G401.6 (cell line): ENCODE results near the gene CCDC33.

ENCODE experiments used
- FAIRE-seq: peaks from 2 replicates; lab custom pipeline; 2012; peaks lifted over from hg19 to GRCh38; lab: Jason Lieb, UNC

CCDC33 gene

DNA sequence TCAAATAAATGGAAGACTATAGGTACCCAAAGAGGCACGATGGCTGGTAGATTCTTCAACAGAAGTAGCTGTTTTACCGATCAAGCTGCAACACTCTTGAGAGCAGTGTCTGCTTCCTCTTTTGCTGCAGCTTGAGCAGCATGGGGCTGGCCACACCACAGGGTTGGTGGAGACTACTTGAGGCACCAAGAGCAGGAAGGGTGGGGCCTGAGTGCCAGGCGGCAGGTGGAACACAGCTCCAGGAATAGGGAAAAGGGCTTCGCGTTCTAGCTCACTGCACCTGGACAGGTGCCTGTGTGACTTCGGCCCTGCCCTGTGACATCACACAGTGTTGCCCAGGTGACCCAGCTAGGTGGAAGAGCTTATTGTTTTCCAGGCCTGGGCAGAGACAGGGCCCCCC lies at the start of gene CCDC33:
CCDC33 (plus strand) TSS at position 365 of the 400 bp plus-strand sequence. CDS start 394 bp downstream, outside the sequence.
- no peak for FAIRE-seq

DNA sequence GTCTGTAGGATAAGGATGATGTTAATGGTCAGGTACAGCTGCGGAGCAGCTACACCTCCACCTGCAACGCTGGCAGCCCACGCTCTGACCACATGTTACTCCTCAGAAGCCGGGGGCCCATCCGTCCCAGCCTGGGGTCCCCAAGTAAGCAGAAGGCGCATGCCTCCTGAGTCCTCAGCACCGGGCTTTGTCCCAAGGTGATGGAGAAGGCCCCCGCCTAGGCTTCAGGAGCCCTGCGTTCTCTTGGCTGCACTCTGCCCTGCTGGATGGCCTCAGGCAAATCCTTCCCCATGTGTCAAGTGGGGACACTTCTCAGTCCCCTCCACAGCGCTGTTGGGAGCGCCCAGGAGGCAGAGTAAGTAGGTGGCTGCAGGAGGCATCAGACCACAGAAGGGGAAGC lies 47.9 kb upstream of the CCDC33 start:
- no peak for FAIRE-seq

DNA sequence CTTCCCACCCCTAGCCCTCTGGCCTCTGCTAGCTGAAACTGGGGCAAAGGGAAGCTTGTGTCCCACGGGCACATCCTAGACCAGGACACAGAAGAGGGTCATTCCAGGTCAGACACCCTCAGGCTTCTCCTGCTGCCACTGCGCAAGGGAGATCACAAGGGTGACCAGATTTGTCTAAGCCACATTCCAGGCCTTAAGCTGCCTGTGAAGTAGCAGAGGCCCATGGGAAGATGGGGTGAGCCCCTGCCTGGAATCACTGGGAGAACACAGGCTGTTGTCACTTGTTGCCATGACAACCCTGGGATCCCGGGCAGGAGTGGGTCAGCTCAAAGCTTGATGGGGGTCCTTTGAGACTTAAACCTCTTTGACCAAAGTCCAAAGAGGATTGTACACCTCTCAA lies 44.3 kb upstream of the CCDC33 start:
- no peak for FAIRE-seq

DNA sequence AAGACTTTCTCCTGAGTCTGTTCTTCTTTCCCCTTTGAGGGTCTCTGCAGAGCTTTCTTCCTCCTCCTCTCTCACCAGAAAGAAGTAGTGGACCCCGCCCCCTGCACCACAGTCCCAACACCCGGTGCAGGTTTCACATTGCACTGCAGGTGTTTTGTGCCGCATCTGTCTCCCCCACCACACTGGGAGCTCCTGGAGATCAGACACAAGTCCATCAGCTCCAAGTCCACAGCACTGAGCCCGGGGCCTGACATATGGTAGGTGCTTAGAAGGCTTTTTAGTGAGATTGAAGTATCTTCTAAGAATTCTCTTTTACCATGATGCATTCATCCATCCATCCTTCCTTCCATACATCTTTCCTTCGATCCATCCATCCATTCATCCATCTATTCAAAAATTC lies 43.4 kb upstream of the CCDC33 start:
- no peak for FAIRE-seq

DNA sequence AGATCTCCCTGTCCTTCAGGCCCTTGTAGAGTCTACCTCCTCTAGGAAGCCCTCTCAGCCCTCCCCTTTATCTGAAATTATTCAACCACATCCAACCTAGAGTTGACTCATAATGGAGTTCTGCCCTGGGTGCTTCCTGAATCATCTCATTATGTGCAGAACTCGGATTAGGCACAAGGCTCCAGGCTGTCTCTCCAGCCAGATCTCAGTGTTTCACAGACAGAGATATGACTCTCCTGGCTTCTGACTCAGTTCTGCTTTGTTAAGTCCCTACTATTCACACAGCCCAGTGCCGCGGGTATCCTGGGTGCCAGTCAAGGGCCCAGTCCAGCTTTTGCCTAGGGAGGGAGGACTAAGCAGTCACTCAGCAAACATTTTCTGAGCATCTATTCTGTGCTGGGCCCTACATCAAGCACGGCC lies 42.8 kb upstream of the CCDC33 start:
- no peak for FAIRE-seq

DNA sequence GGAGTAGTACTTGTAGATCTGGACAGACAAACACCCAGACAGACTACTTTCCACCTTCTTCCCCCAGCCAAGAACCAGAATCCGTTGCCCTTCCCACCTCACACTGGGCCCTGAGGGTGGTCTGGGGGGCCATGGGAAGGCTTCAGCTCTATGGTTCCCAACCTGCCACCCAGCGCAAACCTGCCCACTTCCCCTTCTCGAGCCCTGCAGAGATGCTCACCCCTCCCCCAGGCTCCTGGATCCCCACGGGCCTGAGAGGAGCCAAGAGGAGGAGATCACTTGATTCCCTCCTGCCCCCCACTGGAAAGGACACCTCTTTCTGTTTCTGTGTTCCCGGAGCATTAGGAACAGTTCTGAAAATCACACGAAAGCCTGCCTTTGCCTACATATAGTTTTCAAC lies 42.2 kb upstream of the CCDC33 start:
- no peak for FAIRE-seq

DNA sequence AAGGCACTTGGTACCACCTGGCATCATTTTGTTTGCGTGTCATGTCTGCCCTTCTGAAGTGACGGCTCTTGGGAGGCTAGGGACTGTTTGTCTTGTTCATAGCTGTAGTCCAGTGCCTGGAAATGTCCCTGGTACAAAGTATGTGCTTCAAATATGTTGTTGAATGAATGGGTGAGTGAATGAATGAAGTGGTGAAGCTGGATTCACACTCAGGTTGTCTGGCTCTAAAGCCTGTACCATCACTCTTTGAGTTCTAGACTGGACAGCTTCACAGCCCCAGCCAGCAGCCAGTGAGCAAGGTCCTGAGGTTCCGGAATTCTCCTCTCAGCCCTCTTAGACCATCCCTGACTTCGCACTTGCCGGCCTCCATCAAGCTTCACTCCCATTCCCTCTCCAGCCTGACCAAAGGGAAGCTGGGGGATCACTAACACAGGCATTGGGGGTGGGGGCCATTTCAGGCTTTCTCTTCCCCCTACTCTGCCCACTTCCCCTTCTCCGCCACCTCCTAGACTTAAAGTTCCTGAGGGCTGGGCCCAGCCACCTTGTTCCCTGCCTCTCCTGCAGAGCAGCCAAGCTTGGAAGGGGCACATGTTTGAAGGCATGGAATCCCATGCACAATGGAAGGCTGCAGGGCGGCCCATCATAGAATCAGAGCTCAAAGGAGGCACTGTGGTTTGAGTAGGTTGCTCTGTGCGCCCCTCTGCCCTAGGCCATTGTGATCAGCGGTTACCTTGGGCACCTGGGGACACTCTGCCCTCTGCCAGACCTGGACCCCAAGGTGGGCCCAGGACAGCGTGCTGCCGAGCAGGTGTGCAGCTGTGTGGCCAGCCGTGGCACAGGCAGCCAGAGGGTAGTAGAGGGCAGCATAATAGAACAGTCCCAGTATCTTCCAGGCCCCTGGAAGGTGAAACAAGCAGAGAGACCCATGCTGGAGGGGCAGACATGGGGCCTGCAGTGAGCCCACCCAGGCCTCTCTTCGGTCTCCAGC lies 41.3 kb upstream of the CCDC33 start:
- no peak for FAIRE-seq

DNA sequence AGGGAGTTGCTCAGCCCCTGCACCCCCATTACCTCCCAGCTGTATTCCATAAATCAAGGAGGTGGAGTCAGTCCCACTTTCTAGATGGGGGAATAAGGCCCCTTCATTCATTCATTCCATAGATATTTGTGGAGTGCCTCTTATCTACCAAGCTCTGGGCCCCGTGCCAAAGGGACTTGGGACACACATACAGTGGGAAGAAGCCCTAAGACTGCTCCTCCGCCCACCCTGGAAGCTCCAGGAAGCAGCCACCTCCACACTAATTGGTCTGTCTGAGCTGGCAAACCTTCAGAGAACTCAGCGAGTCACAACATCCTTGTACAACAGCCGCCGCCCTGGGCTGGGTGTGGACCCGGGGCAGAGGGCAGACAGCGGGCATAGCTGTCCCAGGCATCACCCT lies 40.0 kb upstream of the CCDC33 start:
- no peak for FAIRE-seq

DNA sequence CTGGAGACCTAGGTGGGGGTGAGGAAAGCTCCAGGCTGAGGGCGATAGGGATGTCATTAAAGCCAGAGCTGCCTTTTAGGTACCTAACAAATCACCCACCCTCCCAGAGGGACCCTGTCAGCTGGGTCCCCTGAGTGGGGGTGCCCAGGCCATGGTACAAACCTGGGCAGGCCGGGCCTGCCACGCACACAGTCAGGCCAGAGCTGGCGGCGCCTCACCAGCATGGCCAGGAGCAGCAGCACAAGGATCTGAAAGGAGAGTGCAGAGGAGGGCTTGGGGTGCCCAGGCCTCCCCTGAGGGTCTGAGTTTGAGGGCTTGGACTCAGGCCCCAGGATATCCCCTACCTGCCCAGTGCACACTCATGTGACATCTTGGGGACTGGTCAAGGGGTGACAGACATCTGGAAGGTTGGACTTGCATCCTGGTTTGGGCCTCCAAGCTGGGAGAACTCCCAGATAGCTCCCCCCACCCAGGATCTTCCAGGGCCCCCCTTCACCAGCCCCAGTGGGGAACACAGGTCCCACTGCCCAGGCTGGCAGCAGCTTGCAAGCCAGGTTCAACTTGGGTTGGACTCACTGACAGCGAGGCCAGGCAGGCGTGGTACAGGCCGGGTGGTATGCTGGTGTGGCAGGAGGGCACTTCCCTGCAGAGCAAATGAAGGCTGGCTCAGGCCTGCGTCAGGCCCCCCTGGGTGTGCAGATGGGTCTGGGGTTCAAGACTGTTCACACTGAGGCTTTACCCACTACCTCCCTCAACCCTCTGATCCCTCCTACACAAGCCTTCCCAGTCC lies 38.8 kb upstream of the CCDC33 start:
- no peak for FAIRE-seq

DNA sequence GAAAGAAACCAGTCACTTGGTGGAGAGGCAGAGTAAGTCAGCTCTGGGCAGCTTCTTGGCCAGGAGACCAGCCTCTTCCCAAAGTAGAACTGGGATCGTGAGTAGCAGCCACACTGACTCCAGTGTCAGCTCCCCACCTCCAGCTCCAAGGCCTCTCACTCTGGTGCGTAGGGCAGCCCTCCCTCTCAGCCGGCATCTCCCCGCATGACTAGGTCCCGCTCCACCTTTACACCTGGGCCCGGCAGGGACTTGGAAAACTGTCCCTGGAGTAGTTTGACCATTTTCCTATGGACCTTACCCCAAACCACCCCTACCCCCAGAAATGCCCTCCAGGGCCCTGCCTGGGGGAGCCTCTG lies 36.9 kb upstream of the CCDC33 start:
- no peak for FAIRE-seq

DNA sequence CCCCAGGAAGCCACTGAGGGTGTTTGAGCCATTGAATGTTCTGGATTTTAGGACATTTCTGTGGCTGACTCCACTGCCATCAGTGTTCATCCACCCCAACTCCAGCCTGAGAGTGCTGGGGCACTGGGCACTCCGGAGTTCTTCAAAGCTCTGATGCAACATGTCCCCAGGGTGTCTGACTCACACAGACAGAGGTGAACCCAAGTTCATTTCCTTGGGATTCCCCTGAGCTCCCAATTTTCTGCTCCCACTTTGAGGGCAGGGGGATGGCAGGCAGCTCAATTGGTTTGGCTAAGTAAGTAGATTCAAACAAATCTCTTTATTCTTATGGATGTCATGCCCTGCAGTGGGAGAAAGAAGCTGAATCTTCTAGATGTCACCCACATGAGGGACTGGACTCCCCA lies 35.7 kb upstream of the CCDC33 start:
- no peak for FAIRE-seq

DNA sequence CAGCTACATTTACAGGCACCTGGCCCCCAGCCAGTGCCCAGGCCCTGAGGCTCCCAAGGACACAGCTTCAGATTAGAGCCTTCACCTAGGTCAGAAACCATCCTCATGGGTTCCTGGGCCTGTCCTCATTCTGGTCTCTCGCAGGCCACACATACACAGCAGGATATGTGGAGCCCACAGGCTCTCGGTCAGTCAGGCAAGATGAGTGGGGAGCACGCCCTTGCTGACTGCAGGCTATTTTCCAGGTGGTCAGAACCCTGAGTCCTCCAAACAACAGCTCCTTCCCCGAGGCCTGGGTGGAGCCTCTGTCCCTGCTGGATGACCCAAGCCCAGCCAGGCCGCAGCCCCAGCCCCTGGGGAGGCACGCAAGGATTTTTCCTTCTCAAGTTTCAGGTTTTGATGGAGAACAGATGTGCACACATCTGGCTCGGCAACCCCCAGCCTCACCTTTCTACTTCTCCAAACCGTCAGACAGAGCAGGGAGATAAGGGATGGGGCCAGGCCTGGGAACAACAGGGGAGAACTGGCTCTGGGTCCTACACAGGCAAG lies 35.2 kb upstream of the CCDC33 start:
- FAIRE-seq = no peak

DNA sequence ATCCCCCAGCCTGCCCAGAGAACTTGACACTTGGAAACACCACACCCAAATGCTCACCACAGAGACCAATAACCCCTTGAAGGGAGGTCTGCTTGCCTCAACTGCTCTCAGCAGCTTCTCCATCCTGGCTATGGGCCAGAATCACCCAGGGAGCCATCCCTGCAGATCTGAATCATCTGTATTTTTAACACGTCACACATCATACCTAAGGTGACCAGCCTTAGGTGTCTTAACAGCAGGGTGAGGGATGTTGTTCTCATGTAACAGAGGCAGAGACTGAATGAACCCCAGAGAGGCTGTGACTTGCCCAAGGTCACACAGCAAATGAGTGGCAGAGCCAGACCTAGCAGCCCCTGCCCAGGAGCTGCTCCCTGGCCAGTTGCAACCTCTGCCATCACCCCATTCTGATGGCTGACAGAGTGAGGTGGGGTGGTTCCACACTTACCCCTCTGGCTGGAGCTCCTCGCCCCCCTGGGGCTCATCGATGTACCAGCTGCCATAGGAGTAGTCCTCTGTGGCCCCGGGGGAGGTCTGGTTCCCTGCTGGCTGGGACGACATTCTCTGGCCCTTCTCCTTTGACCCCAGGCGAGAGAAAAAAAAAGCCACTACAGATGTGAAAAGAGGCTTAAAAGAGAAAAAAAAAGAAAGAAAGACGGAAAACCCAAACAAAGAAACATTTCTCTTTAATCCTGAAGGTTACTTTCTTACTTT lies 34.3 kb upstream of the CCDC33 start:
- FAIRE-seq = no peak

DNA sequence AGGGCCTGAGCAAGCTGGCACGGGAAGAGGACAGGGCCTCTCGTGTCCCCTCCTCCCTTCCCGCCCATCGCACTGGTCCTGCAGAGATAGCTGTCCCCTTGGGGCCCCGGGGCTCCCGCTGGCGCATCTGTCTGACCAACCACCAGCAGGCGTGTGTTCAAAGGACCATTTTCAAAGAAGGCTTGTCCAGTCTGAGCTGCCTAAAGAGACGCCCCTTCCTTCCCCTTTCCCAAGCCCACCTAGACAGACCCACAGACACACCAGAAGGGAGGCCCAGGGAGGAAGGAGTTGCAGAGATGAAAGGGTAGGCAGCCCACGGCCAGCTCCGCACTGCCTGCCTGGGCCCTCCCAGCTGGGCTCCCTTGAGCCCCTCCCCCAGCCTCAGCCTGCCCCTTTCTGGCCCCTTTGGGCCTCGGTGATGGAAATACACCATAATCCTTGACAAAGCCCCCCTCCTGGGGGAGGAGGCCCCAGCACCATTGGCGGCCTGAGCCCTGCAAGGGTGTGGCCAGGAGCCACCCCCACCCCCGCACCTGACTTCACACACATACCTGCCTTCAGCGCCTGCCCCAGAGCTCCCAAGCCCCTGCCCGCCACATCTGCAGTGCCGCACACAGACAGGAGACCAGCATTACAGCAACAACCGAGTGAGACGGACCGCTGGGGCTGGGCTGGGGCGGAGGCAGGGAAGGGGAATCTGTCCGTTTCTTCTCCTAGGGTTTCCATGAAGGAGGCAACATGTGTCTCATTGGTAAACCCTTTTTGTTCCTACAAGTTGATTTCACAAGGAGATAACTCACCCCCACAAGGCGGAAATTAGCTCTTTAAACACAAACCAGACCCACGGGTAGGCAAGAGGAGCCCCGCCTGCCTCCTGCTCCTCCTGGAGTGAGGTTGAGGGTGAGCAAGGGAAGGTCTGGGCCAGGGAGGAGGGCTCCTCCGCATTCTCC lies 33.4 kb upstream of the CCDC33 start, which contains the start of gene STRA6:
STRA6 (minus strand) TSS at position 336 of the 950 bp plus-strand sequence. CDS start 520 bp downstream, outside the sequence.
- no peak for FAIRE-seq

DNA sequence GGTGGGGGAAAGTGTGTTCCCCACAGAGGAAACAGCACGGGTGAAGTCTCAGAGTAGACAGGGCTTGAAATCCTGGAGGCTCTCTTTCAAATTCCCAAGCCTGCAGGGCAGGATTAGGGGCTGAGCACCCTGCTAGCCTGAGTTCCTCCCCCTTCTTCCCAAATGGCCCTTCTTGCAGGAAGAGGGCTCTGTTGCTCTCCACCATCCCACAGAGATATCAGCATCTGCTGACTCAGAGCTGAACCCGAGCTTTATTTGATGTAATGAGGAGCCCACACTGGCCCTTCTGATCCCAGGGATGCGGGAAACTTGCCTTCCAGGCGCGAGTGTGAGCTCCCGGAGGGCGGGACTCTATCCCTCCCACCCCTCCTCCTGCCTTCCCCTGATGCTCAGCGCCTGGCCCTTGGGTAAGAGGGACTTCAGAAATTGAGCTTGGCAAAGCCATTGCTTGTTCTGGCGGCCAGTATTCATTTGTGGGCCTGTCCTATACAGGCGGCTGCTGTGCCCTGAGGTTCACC lies 32.2 kb upstream of the CCDC33 start:
- FAIRE-seq = no peak

DNA sequence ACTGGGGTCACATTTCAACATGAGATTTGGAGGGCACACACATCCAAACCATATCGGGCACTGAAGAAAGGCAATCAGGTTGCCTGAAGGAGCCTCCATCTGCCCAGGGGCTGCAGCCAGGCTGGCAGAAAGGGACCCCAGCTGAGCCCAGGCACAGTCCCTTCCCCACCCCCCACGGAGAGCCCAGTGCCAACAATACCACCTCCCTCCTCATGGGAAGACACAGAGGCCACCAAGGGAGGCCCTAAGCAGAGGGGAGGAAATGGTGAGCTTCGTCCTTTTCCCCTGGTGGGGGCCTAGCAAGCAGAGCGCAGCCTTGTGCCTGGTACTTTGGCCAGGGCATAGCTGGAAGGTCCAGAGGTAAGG lies 30.6 kb upstream of the CCDC33 start:
- FAIRE-seq = no peak

DNA sequence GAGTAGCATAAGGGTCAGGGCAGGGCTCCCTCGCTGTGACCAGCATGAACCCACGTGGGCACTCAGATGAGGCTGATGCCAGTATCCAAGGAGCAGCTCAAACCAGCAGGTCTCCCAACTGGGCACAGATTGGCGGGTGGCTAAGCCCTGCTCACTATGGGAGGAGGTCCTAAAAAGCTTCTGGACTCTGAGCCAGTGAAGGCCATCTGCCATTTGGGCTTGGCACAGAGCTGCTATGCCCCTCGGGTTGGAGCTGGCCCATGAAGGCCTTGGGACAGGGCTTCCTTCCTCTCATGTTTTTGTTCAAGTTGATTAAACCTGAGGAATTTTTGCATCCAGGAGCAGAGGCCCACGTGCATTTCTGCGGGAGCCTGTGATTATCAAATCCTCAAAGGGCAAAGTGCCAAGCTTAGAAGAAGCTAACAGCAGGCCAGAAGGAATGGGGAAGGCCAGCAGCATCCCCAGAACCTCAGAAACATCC lies 29.3 kb upstream of the CCDC33 start:
- FAIRE-seq = no peak

DNA sequence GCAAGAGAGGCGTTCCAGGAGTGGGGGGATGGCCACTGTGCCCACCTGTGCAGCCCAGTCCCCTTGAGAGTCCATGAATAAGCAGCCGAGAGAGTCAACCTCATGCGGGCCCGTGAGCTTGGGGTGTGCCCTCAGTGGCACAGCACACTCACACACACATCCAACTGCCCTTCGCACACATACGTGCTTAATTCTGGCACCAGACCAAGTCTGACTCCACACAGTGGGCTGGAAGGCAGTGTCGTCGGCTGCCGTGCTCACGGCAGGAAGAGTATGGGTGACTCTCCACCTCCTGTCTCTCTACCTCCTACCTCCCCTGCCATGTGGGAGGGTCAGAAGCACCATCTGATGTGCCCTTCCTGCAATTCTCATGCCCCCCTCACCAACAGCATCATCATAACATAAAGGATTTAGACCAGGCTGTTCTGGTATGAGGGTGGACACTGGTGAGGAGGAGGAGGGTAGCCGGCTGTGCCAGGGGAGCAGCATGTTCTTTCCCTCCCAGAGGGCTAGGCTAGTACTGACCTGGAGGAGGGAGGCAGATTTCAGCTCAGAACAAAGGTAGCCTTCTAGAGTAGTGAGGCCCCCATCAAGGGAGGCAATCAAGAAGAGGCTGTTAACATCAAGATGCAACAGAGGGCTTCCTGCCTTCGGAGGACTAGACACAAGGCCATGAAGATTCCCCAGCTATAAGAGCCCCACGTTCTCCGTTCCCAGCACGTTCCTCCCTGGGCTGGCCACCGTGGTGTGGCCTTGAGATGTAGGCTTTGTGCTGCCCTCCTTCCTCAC lies 28.3 kb upstream of the CCDC33 start:
- no peak for FAIRE-seq

DNA sequence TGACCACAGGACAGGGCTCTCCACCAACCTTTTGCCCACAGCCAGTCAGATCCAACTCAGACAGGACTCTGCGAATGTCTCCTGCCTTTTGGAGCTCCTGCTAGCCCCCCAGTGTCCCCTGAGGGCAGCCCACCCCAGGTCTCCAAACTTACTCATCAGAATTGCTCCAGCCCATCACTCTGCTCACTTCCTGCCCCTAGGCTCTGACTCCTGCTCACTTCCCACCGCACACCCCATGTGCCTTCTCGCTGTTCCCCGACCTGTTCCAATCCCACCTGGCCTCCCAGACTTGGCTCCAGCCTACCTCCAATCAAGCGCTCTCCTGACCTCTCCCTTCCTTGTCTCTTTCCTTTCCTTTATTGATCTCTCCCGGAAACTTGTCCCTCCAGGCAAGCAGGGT lies 27.6 kb upstream of the CCDC33 start:
- FAIRE-seq = no peak
